Measurements from ENCODE around the gene DNAH9.

The DNAH9 gene

GRCh38 chr17:11555530-11555929 is 42.7 kb upstream of the DNAH9 start:
- no peak for TF ChIP-seq CTCF (IDR thresholded peaks at IDR 0.05; ENCODE audit: insufficient read depth, missing control alignments)
- no peak for DNase-seq (ENCODE audit: insufficient read length, low spot score)
- FAIRE-seq, result no peak

- no peak for DNase-seq (ENCODE audit: insufficient read length, low spot score)
- TF ChIP-seq CTCF (IDR thresholded peaks at IDR 0.05; ENCODE audit: insufficient read depth, missing control alignments), result no peak
- no peak for FAIRE-seq
Measured at GRCh38 chr17:11557727-11558452, 40.4 kb upstream of the DNAH9 start.

GRCh38 chr17:11558681-11559234 is 39.5 kb upstream of the DNAH9 start:
- no peak for TF ChIP-seq CTCF (IDR thresholded peaks at IDR 0.05; ENCODE audit: insufficient read depth, missing control alignments)
- no peak for DNase-seq (ENCODE audit: insufficient read length, low spot score)
- FAIRE-seq, result no peak

GRCh38 chr17:11559601-11560000 is 38.7 kb upstream of the DNAH9 start:
- DNase-seq (ENCODE audit: insufficient read length, low spot score), result no peak
- TF ChIP-seq CTCF (IDR thresholded peaks at IDR 0.05; ENCODE audit: insufficient read depth, missing control alignments), result no peak
- no peak for FAIRE-seq

- no peak for TF ChIP-seq CTCF (IDR thresholded peaks at IDR 0.05; ENCODE audit: insufficient read depth, missing control alignments)
- DNase-seq (ENCODE audit: insufficient read length, low spot score) (no peak), FAIRE-seq (no peak)
Measured at GRCh38 chr17:11561281-11561680, 37.0 kb upstream of the DNAH9 start.

GRCh38 chr17:11561702-11562101 is 36.6 kb upstream of the DNAH9 start:
- no peak for FAIRE-seq
- TF ChIP-seq CTCF (IDR thresholded peaks at IDR 0.05; ENCODE audit: insufficient read depth, missing control alignments), result no peak
- no peak for DNase-seq (ENCODE audit: insufficient read length, low spot score)
